Stimulated activated naive CD8-positive, alpha-beta T cell treated with anti-CD3 and anti-CD28 coated beads, Interleukin-15, Interleukin-2, amounts not matched to agents 100 ng/mL and 50 ng/mL, for 24 hours (primary cell): Measurements from ENCODE around the gene TET1.
"Not testable (repeated sequence)": the region's sequence is repeated elsewhere in the genome, so short reads cannot be mapped to it uniquely, and the experiment has no call there.

ENCODE experiments used
- H3K27ac Mint-ChIP-seq: one replicate; pipeline ENCODE4 v1.8.0; 2021; ENCODE audit warnings: mild to moderate bottlenecking, mixed read lengths
- H3K27me3 Mint-ChIP-seq: one replicate; pipeline ENCODE4 v1.8.0; 2021; ENCODE audit warnings: mixed read lengths
- H3K36me3 Mint-ChIP-seq: one replicate; pipeline ENCODE4 v1.8.0; 2021; ENCODE audit warnings: low read depth, mixed read lengths
- H3K4me1 Mint-ChIP-seq: one replicate; pipeline ENCODE4 v1.8.0; 2021; ENCODE audit warnings: low read depth, mixed read lengths
- H3K4me3 Mint-ChIP-seq: one replicate; pipeline ENCODE4 v1.8.0; 2021; ENCODE audit warnings: mild to moderate bottlenecking, mixed read lengths
- H3K9me3 Mint-ChIP-seq: one replicate; pipeline ENCODE4 v1.8.0; 2021; ENCODE audit warnings: mixed read lengths

Gene TET1

GRCh38 chr10:68617691-68618090 lies 57.6 kb downstream of the TET1 start:
- not testable (repeated sequence) for H3K9me3 Mint-ChIP-seq, H3K4me3 Mint-ChIP-seq, H3K4me1 Mint-ChIP-seq, H3K27me3 Mint-ChIP-seq, H3K27ac Mint-ChIP-seq, H3K36me3 Mint-ChIP-seq

- Mint-ChIP-seq H3K27ac (no peak overlapping the region), H3K27me3 (no peaks in the 10 kb centered on the region), H3K4me3 (no peak overlapping the region), H3K36me3 (no peaks in the 10 kb centered on the region), H3K4me1 (no peaks in the 10 kb centered on the region), H3K9me3 (no peaks in the 10 kb centered on the region)
Observed at GRCh38 chr10:68618234-68618633, 58.1 kb downstream of the TET1 start.

GRCh38 chr10:68619595-68619994 lies 59.5 kb downstream of the TET1 start:
- Mint-ChIP-seq H3K4me3 (no peak overlapping the region), H3K9me3 (no peaks in the 10 kb centered on the region), H3K27ac (no peak overlapping the region), H3K27me3 (no peaks in the 10 kb centered on the region), H3K36me3 (no peaks in the 10 kb centered on the region), H3K4me1 (no peaks in the 10 kb centered on the region)

- no peaks in the 10 kb centered on the region for H3K9me3 Mint-ChIP-seq
- peaks cover 27% of the 10 kb centered on the region for H3K4me1 Mint-ChIP-seq
- no peak overlapping the region for H3K4me3 Mint-ChIP-seq
- H3K36me3 Mint-ChIP-seq: no peaks in the 10 kb centered on the region
- no peaks in the 10 kb centered on the region for H3K27me3 Mint-ChIP-seq
- no peak overlapping the region for H3K27ac Mint-ChIP-seq
Observed at GRCh38 chr10:68625316-68625921, 65.3 kb downstream of the TET1 start.

- H3K27ac Mint-ChIP-seq: no peak overlapping the region
- no peak overlapping the region for H3K4me3 Mint-ChIP-seq
- no peaks in the 10 kb centered on the region for H3K27me3 Mint-ChIP-seq
- H3K9me3 Mint-ChIP-seq: no peaks in the 10 kb centered on the region
- peaks cover 27% of the 10 kb centered on the region for H3K4me1 Mint-ChIP-seq
- H3K36me3 Mint-ChIP-seq: no peaks in the 10 kb centered on the region
Observed at GRCh38 chr10:68628576-68629127, 68.5 kb downstream of the TET1 start.

- H3K27me3 Mint-ChIP-seq, H3K36me3 Mint-ChIP-seq, H3K9me3 Mint-ChIP-seq, H3K4me3 Mint-ChIP-seq, H3K27ac Mint-ChIP-seq: not testable (repeated sequence)
- H3K4me1 Mint-ChIP-seq: peaks cover 12% of the 10 kb centered on the region
Observed at GRCh38 chr10:68632271-68632560, 72.1 kb downstream of the TET1 start.

GRCh38 chr10:68633281-68633680 lies 73.1 kb downstream of the TET1 start:
- no peak overlapping the region for H3K27ac Mint-ChIP-seq
- no peaks in the 10 kb centered on the region for H3K9me3 Mint-ChIP-seq

GRCh38 chr10:68633816-68634466 lies 73.8 kb downstream of the TET1 start:
- H3K4me3 Mint-ChIP-seq: no peak overlapping the region
- H3K27me3 Mint-ChIP-seq: no peaks in the 10 kb centered on the region
- H3K9me3 Mint-ChIP-seq: no peaks in the 10 kb centered on the region
- H3K36me3 Mint-ChIP-seq: no peaks in the 10 kb centered on the region
- H3K27ac Mint-ChIP-seq: no peak overlapping the region
- peaks cover 2% of the 10 kb centered on the region for H3K4me1 Mint-ChIP-seq

More at GRCh38 chr10:68633281-68633680, 73.1 kb downstream of the TET1 start:
- no peaks in the 10 kb centered on the region for H3K36me3 Mint-ChIP-seq
- peaks cover 8% of the 10 kb centered on the region for H3K4me1 Mint-ChIP-seq
- no peaks in the 10 kb centered on the region for H3K27me3 Mint-ChIP-seq
- H3K4me3 Mint-ChIP-seq: no peak overlapping the region

- H3K27me3 Mint-ChIP-seq: no peaks in the 10 kb centered on the region
- no peaks in the 10 kb centered on the region for H3K4me1 Mint-ChIP-seq
- no peak overlapping the region for H3K27ac Mint-ChIP-seq
- no peaks in the 10 kb centered on the region for H3K36me3 Mint-ChIP-seq
- no peaks in the 10 kb centered on the region for H3K9me3 Mint-ChIP-seq
- H3K4me3 Mint-ChIP-seq: no peak overlapping the region
Observed at GRCh38 chr10:68636335-68636734, 76.2 kb downstream of the TET1 start.

GRCh38 chr10:68643550-68643949 lies 83.4 kb downstream of the TET1 start:
- H3K9me3 Mint-ChIP-seq, H3K4me1 Mint-ChIP-seq, H3K27ac Mint-ChIP-seq: not testable (repeated sequence)

GRCh38 chr10:68647672-68648341 lies 87.7 kb downstream of the TET1 start:
- H3K4me3 Mint-ChIP-seq: no peak overlapping the region
- H3K36me3 Mint-ChIP-seq: peaks cover 18% of the 10 kb centered on the region
- H3K4me1 Mint-ChIP-seq: no peaks in the 10 kb centered on the region
- H3K27me3 Mint-ChIP-seq: no peaks in the 10 kb centered on the region
- H3K27ac Mint-ChIP-seq: no peak overlapping the region
- H3K9me3 Mint-ChIP-seq: no peaks in the 10 kb centered on the region

More at GRCh38 chr10:68643550-68643949, 83.4 kb downstream of the TET1 start:
- not testable (repeated sequence) for H3K4me3 Mint-ChIP-seq, H3K27me3 Mint-ChIP-seq
- H3K36me3 Mint-ChIP-seq: peaks cover 18% of the 10 kb centered on the region

GRCh38 chr10:68655620-68656126 lies 95.5 kb downstream of the TET1 start:
- Mint-ChIP-seq H3K4me3 (no peak overlapping the region), H3K36me3 (no peaks in the 10 kb centered on the region), H3K27me3 (no peaks in the 10 kb centered on the region), H3K4me1 (no peaks in the 10 kb centered on the region), H3K27ac (no peak overlapping the region), H3K9me3 (no peaks in the 10 kb centered on the region)

GRCh38 chr10:68665841-68666240 lies 105.7 kb downstream of the TET1 start:
- Mint-ChIP-seq H3K4me3 (no peak overlapping the region), H3K36me3 (peaks cover 10% of the 10 kb centered on the region), H3K4me1 (no peaks in the 10 kb centered on the region), H3K27ac (no peak overlapping the region), H3K9me3 (no peaks in the 10 kb centered on the region), H3K27me3 (no peaks in the 10 kb centered on the region)

GRCh38 chr10:68666280-68666760 lies 106.2 kb downstream of the TET1 start:
- Mint-ChIP-seq H3K4me1 (no peaks in the 10 kb centered on the region), H3K36me3 (peaks cover 10% of the 10 kb centered on the region), H3K9me3 (no peaks in the 10 kb centered on the region), H3K27me3 (no peaks in the 10 kb centered on the region), H3K27ac (no peak overlapping the region), H3K4me3 (no peak overlapping the region)

- Mint-ChIP-seq H3K4me1 (no peaks in the 10 kb centered on the region), H3K4me3 (no peak overlapping the region), H3K27ac (no peak overlapping the region), H3K27me3 (no peaks in the 10 kb centered on the region), H3K9me3 (no peaks in the 10 kb centered on the region), H3K36me3 (peaks cover 12% of the 10 kb centered on the region)
Observed at GRCh38 chr10:68668231-68668630, 108.1 kb downstream of the TET1 start.
